PFSK-1 (cell line): ENCODE results near the gene WDR48.

ENCODE experiments used
- POLR2AphosphoS5 ChIP-seq: IDR thresholded peaks from 2 replicates; pipeline ENCODE4 v1.6.1; 2012; ENCODE audit warnings: low read depth, mild to moderate bottlenecking, control low read depth, low read length, moderate library complexity
- REST ChIP-seq, 2 experiments: IDR thresholded peaks; 2 replicates each; pipeline versions ENCODE4 v1.6.1 to v1.8.0; 2011 to 2012; ENCODE audit warnings: low read depth in 2 of 2, low read length in 2 of 2, control low read depth in 1 of 2, inconsistent platforms in 1 of 2, mild to moderate bottlenecking in 1 of 2, moderate library complexity in 1 of 2; ENCODE audit not compliant: insufficient read depth in 1 of 2

- TF ChIP-seq REST (IDR thresholded peaks at IDR 0.05; ENCODE audit: insufficient read depth in 1 of 2, low read depth in 2 of 2, low read length in 2 of 2) (no peak), POLR2AphosphoS5 (no peak)
Observed at GRCh38 chr3:39099242-39099641, 47.4 kb downstream of the WDR48 start.
